ENCODE data around the gene PLPP1.
A peak's percentile ranks its signal among the peaks of the same experiment; 100 is the strongest.

PLPP1 gene

GRCh38 chr5:55497712-55498111 lies 37.1 kb downstream of the PLPP1 start:
- H3K36me3 ChIP-seq (ENCODE audit: insufficient read depth, low read length), result no peaks in the 10 kb centered on the region
- H3K9ac ChIP-seq (ENCODE audit: low read length), result no peak overlapping the region
- no peak overlapping the region for H3K4me3 ChIP-seq (ENCODE audit: low read depth in 1 of 2, low read length in 2 of 2)
- H3K4me1 ChIP-seq (ENCODE audit: insufficient read depth, low read length), result peaks cover 24% of the 10 kb centered on the region
- no peaks in the 10 kb centered on the region for H3K27me3 ChIP-seq (ENCODE audit: control insufficient read depth in 1 of 2, insufficient read depth in 2 of 2, low read length in 2 of 2)
- H3K27ac ChIP-seq (ENCODE audit: low read depth, low read length), result no peak overlapping the region
- no peaks in the 10 kb centered on the region for H3K9me3 ChIP-seq (ENCODE audit: low read length)

GRCh38 chr5:55495216-55495615 lies 39.5 kb downstream of the PLPP1 start:
- Histone ChIP-seq H3K9me3 (ENCODE audit: low read length) (no peaks in the 10 kb centered on the region), H3K27me3 (ENCODE audit: control insufficient read depth in 1 of 2, insufficient read depth in 2 of 2, low read length in 2 of 2) (no peaks in the 10 kb centered on the region), H3K9ac (ENCODE audit: low read length) (no peak overlapping the region), H3K36me3 (ENCODE audit: insufficient read depth, low read length) (no peaks in the 10 kb centered on the region), H3K4me3 (ENCODE audit: low read depth in 1 of 2, low read length in 2 of 2) (no peak overlapping the region), H3K27ac (ENCODE audit: low read depth, low read length) (no peak overlapping the region), H3K4me1 (ENCODE audit: insufficient read depth, low read length) (peaks cover 30% of the 10 kb centered on the region)

DNA sequence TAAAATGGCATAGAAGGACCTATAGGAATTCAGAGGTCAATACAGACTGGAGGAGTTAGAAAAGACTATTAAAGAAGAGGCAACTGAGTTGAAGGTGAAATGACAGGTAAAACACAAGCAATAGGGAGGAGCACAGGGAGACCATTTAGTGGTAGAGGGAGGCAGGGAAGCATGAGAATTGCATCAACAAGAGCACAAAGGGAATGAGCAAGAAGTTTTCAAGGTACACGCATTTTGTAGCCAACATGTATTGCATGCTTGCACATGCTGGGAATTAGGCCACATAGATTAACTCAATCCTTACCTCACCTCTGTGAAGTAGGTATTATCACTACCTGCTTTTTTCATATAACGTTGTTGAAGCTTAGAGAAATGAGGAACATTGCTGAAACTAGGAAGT lies 42.3 kb downstream of the PLPP1 start:
- Histone ChIP-seq H3K4me3 (ENCODE audit: low read depth in 1 of 2, low read length in 2 of 2) (no peak overlapping the region), H3K36me3 (ENCODE audit: insufficient read depth, low read length) (no peaks in the 10 kb centered on the region), H3K4me1 (ENCODE audit: insufficient read depth, low read length) (peaks cover 9% of the 10 kb centered on the region), H3K27ac (ENCODE audit: low read depth, low read length) (no peak overlapping the region), H3K9me3 (ENCODE audit: low read length) (no peaks in the 10 kb centered on the region), H3K27me3 (ENCODE audit: control insufficient read depth in 1 of 2, insufficient read depth in 2 of 2, low read length in 2 of 2) (no peaks in the 10 kb centered on the region), H3K9ac (ENCODE audit: low read length) (no peak overlapping the region)

DNA sequence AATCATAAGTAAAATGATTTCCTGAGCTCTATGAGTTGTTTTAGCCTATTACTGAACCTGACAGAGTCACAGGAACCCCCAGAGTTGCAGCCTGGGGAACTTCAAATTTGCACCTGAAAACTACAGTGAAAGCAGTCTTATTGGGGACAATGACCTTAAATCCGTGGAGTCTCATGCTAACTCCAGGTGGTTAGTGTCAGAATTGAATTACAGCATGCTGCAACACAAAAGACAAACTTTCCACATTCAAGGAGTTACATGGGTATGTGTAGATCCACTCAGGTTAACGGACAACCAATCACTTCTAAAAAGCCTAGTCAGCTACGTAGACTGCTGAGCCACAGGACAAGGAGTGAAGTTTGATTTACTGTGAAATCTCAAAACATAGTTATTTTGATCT lies 49.7 kb downstream of the PLPP1 start:
- Histone ChIP-seq H3K4me3 (ENCODE audit: low read depth in 1 of 2, low read length in 2 of 2) (no peak overlapping the region), H3K4me1 (ENCODE audit: insufficient read depth, low read length) (peaks cover 10% of the 10 kb centered on the region), H3K9me3 (ENCODE audit: low read length) (no peaks in the 10 kb centered on the region), H3K36me3 (ENCODE audit: insufficient read depth, low read length) (no peaks in the 10 kb centered on the region), H3K27me3 (ENCODE audit: control insufficient read depth in 1 of 2, insufficient read depth in 2 of 2, low read length in 2 of 2) (no peaks in the 10 kb centered on the region), H3K27ac (ENCODE audit: low read depth, low read length) (no peak overlapping the region), H3K9ac (ENCODE audit: low read length) (no peak overlapping the region)

DNA sequence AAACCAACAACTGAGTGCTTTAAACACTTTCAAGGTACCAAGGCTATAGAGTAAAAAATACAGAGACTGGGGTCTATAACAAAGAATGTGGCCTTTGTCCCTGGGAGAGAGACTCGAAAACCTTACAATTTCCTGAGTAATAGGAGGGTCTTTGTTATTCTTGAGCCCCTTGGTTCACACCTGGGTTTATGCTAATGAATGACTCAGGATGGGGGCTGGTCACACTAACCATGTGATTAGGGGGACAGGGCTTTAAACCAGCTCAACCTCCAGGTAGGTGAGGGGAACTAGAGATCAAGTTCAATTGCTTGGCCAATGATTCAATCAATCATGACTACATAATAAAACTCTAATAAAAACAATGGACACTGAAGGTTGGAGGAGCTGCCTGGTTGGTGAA lies 50.2 kb downstream of the PLPP1 start:
- Histone ChIP-seq H3K9me3 (ENCODE audit: low read length) (no peaks in the 10 kb centered on the region), H3K27ac (ENCODE audit: low read depth, low read length) (no peak overlapping the region), H3K4me1 (ENCODE audit: insufficient read depth, low read length) (peaks cover 10% of the 10 kb centered on the region), H3K4me3 (ENCODE audit: low read depth in 1 of 2, low read length in 2 of 2) (no peak overlapping the region), H3K36me3 (ENCODE audit: insufficient read depth, low read length) (no peaks in the 10 kb centered on the region), H3K9ac (ENCODE audit: low read length) (no peak overlapping the region), H3K27me3 (ENCODE audit: control insufficient read depth in 1 of 2, insufficient read depth in 2 of 2, low read length in 2 of 2) (no peaks in the 10 kb centered on the region)

GRCh38 chr5:55483885-55484284 lies 50.9 kb downstream of the PLPP1 start:
- no peak overlapping the region for H3K9ac ChIP-seq (ENCODE audit: low read length)
- H3K27me3 ChIP-seq (ENCODE audit: control insufficient read depth in 1 of 2, insufficient read depth in 2 of 2, low read length in 2 of 2), result no peaks in the 10 kb centered on the region
- H3K9me3 ChIP-seq (ENCODE audit: low read length), result no peaks in the 10 kb centered on the region
- no peak overlapping the region for H3K4me3 ChIP-seq (ENCODE audit: low read depth in 1 of 2, low read length in 2 of 2)
- H3K27ac ChIP-seq (ENCODE audit: low read depth, low read length), result no peak overlapping the region
- H3K36me3 ChIP-seq (ENCODE audit: insufficient read depth, low read length), result no peaks in the 10 kb centered on the region
- peaks cover 10% of the 10 kb centered on the region for H3K4me1 ChIP-seq (ENCODE audit: insufficient read depth, low read length)

GRCh38 chr5:55481293-55481855 lies 53.4 kb downstream of the PLPP1 start:
- Histone ChIP-seq H3K4me3 (ENCODE audit: low read depth in 1 of 2, low read length in 2 of 2) (no peak overlapping the region), H3K9ac (ENCODE audit: low read length) (no peak overlapping the region), H3K27ac (ENCODE audit: low read depth, low read length) (no peak overlapping the region), H3K9me3 (ENCODE audit: low read length) (no peaks in the 10 kb centered on the region), H3K27me3 (ENCODE audit: control insufficient read depth in 1 of 2, insufficient read depth in 2 of 2, low read length in 2 of 2) (no peaks in the 10 kb centered on the region), H3K4me1 (ENCODE audit: insufficient read depth, low read length) (peaks cover 10% of the 10 kb centered on the region), H3K36me3 (ENCODE audit: insufficient read depth, low read length) (no peaks in the 10 kb centered on the region)

DNA sequence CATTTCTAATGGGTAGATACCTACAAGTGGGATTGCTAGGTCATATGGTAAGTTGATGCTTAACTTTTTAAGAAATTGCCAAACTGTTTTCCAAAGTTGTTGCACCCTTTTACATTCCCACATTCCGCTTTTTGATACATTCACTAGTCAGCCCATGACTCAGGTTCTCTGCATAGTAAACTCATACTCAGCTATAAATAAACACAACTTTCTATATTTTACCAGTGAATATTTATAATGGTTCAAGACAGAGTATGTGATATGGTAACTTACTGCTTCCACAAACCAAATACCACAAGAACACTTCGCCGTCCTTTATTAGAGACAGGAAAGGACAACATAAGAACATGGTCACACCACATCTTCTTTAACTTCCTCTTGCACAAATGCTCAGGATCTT lies 54.0 kb downstream of the PLPP1 start:
- Histone ChIP-seq H3K4me1 (ENCODE audit: insufficient read depth, low read length) (peaks cover 10% of the 10 kb centered on the region), H3K9ac (ENCODE audit: low read length) (no peak overlapping the region), H3K36me3 (ENCODE audit: insufficient read depth, low read length) (no peaks in the 10 kb centered on the region), H3K27ac (ENCODE audit: low read depth, low read length) (no peak overlapping the region), H3K27me3 (ENCODE audit: control insufficient read depth in 1 of 2, insufficient read depth in 2 of 2, low read length in 2 of 2) (no peaks in the 10 kb centered on the region), H3K4me3 (ENCODE audit: low read depth in 1 of 2, low read length in 2 of 2) (no peak overlapping the region), H3K9me3 (ENCODE audit: low read length) (no peaks in the 10 kb centered on the region)

DNA sequence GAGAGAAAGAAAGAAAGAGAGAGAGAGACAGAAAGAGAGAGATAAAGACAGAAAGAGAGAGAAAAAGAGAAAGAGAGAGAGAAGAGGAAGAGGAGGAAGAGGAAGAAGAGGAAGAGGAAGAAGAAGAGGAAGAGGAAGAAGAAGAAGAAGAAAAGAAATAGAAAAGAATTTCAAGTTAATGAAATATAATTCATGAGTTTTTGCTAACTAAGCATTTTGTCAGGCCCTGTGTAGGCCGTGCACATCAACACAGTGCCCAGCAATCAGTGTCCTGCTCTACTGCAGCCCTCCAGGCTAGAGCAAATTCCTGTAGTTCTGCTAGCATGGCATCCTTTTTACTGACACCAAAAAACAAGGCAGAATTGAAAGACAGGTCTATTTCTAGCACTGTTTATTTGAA lies 62.1 kb downstream of the PLPP1 start:
- Histone ChIP-seq H3K9ac (ENCODE audit: low read length) (no peak overlapping the region), H3K27me3 (ENCODE audit: control insufficient read depth in 1 of 2, insufficient read depth in 2 of 2, low read length in 2 of 2) (no peaks in the 10 kb centered on the region), H3K27ac (ENCODE audit: low read depth, low read length) (no peak overlapping the region), H3K4me3 (ENCODE audit: low read depth in 1 of 2, low read length in 2 of 2) (no peak overlapping the region), H3K4me1 (ENCODE audit: insufficient read depth, low read length) (peaks cover 32% of the 10 kb centered on the region), H3K36me3 (ENCODE audit: insufficient read depth, low read length) (peaks cover 11% of the 10 kb centered on the region), H3K9me3 (ENCODE audit: low read length) (no peaks in the 10 kb centered on the region)

DNA sequence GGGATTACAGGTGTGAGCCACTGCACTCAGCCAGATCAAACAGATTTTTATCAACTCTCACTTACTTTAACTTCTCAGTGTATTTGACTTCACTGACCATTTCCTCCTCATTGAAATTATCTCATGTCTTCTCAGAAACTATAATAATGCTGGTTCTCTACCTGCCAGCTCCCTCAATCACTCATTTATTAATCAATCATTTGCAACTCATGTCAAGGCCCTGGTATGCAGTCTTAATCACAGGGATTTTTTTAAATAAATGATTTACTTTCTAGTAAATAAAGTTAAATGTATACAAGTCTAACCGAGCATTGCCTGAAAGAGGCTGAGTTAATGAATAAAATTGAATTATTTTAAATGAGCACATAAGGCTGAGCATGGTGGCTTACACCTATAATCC lies 63.3 kb downstream of the PLPP1 start:
- Histone ChIP-seq H3K4me3 (ENCODE audit: low read depth in 1 of 2, low read length in 2 of 2) (no peak overlapping the region), H3K9ac (ENCODE audit: low read length) (no peak overlapping the region), H3K4me1 (ENCODE audit: insufficient read depth, low read length) (peaks cover 33% of the 10 kb centered on the region), H3K27ac (ENCODE audit: low read depth, low read length) (no peak overlapping the region), H3K9me3 (ENCODE audit: low read length) (no peaks in the 10 kb centered on the region), H3K36me3 (ENCODE audit: insufficient read depth, low read length) (peaks cover 12% of the 10 kb centered on the region), H3K27me3 (ENCODE audit: control insufficient read depth in 1 of 2, insufficient read depth in 2 of 2, low read length in 2 of 2) (no peaks in the 10 kb centered on the region)

GRCh38 chr5:55470282-55470681 lies 64.5 kb downstream of the PLPP1 start:
- H3K4me3 ChIP-seq (ENCODE audit: low read depth in 1 of 2, low read length in 2 of 2), result no peak overlapping the region
- peaks cover 12% of the 10 kb centered on the region for H3K36me3 ChIP-seq (ENCODE audit: insufficient read depth, low read length)
- no peaks in the 10 kb centered on the region for H3K27me3 ChIP-seq (ENCODE audit: control insufficient read depth in 1 of 2, insufficient read depth in 2 of 2, low read length in 2 of 2)
- peaks cover 33% of the 10 kb centered on the region for H3K4me1 ChIP-seq (ENCODE audit: insufficient read depth, low read length)
- H3K9me3 ChIP-seq (ENCODE audit: low read length), result no peaks in the 10 kb centered on the region
- no peak overlapping the region for H3K9ac ChIP-seq (ENCODE audit: low read length)
- peak overlapping the region; percentile 7 for H3K27ac ChIP-seq (ENCODE audit: low read depth, low read length)

DNA sequence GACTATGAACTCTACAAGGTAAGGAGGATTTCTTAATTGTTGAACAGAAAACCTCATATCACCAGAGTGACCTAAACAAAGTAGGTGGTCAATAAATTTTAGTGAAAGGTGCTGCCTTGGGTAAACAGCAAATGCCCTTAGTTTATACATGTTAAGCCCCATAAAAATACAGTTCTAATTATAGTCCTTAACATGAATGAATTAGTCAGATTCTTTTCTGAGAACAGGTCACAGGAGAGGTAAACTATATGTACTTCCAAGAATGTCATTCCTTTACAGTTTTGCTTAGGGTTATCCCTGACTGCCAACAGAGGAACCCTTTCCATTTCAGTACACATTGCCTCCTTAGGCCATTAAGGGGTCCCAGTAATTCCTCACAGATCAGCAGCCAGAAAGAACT lies 64.9 kb downstream of the PLPP1 start:
- Histone ChIP-seq H3K9ac (ENCODE audit: low read length) (no peak overlapping the region), H3K27ac (ENCODE audit: low read depth, low read length) (peak overlapping the region; percentile 7), H3K27me3 (ENCODE audit: control insufficient read depth in 1 of 2, insufficient read depth in 2 of 2, low read length in 2 of 2) (no peaks in the 10 kb centered on the region), H3K4me1 (ENCODE audit: insufficient read depth, low read length) (peaks cover 33% of the 10 kb centered on the region), H3K9me3 (ENCODE audit: low read length) (no peaks in the 10 kb centered on the region), H3K36me3 (ENCODE audit: insufficient read depth, low read length) (peaks cover 12% of the 10 kb centered on the region), H3K4me3 (ENCODE audit: low read depth in 1 of 2, low read length in 2 of 2) (no peak overlapping the region)

Measured in muscle layer of colon (tissue), 2 donors.